Brain pericyte (primary cell): ENCODE results near the gene DNAH10.

Experiments used
- DNase-seq: peaks from one replicate; pipeline ENCODE4 v3.0.0-alpha.2; 2012; ENCODE audit warnings: low read depth, low spot score

DNAH10 gene, protein sequence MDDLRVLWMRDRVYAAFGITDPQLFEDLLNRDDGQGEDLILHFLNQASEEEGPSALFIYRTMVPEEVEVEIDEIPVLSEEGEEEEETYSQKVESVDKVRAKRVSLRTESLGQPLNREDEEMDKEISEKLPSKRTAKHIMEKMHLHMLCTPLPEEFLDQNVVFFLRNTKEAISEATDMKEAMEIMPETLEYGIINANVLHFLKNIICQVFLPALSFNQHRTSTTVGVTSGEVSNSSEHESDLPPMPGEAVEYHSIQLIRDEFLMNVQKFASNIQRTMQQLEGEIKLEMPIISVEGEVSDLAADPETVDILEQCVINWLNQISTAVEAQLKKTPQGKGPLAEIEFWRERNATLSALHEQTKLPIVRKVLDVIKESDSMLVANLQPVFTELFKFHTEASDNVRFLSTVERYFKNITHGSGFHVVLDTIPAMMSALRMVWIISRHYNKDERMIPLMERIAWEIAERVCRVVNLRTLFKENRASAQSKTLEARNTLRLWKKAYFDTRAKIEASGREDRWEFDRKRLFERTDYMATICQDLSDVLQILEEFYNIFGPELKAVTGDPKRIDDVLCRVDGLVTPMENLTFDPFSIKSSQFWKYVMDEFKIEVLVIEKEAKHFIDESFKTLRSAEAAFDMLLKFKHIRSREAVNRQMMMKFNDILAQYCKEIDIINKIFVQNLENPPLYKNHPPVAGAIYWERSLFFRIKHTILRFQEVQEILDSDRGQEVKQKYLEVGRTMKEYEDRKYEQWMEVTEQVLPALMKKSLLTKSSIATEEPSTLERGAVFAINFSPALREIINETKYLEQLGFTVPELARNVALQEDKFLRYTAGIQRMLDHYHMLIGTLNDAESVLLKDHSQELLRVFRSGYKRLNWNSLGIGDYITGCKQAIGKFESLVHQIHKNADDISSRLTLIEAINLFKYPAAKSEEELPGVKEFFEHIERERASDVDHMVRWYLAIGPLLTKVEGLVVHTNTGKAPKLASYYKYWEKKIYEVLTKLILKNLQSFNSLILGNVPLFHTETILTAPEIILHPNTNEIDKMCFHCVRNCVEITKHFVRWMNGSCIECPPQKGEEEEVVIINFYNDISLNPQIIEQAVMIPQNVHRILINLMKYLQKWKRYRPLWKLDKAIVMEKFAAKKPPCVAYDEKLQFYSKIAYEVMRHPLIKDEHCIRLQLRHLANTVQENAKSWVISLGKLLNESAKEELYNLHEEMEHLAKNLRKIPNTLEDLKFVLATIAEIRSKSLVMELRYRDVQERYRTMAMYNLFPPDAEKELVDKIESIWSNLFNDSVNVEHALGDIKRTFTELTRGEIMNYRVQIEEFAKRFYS (N-terminal part only)

DNA sequence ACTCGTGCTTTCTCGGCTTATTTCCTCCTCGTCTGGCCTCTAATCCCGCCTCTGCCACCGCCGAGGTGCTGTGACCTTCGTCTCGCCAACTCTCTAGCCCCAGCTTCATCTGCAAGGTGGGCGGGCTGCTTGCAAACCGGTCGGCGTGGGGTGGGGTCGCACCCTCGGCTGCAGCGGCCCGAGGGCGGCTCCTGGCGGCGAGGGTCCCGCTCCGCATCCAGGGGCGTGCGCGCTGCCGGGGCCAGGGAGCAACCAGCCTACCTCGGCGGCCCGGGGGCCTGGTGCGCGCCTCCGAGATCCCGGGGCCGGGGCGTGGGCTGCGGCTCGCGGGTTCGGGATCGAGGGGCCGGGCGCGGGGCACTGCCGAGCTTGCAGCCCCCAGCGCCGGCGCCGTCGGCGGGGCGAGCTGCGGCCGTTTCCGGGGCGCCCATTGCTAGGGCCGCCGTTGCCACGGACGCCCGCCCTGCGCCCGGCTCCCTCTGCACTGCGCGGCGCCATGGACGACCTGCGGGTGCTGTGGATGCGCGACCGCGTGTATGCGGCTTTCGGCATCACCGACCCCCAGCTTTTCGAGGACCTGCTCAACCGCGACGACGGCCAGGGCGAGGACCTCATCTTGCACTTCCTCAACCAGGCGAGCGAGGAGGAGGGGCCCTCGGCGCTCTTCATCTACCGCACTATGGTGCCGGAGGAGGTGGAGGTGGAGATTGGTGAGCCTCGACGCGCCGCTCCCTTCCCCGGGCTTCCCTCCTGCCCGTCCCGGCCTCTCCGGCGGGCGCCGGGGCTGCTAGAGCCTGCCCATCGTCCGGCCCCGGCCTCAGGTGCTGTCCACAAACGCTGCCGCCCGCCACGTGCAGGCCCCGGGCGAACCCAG, at the start of gene DNAH10:
Gene DNAH10 (plus strand): TSS at position 461 of the 874 bp plus-strand sequence. CDS start 36 bp downstream, at position 497.
- no peak for DNase-seq

DNA sequence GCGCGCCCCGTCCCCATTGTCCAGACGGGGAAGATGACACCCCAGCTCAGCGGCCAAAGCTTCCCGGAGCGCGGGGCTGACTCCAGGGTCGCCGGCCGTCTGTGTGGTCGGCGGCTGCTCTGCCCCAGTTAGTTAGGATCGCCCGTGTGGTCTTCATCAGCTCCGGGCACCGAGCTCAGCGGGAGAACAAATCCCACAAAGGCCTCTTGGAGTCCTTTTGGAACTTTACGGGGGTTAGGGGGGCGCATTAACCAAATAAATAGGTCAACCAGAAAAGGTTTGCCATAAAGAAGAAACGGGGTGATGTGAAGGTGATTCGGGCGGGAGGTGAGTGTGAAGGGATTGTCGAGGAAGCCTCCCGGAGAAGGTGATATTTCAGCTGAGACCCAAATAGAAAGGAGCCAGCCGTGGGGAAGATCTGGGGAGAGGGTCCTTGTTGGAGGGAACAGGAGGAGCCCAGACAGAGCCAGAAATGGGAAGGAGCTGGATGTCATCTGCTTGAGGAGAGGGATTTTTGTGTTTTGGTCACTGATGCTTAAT, 49.3 kb upstream of the DNAH10 start:
- no peak for DNase-seq

DNA sequence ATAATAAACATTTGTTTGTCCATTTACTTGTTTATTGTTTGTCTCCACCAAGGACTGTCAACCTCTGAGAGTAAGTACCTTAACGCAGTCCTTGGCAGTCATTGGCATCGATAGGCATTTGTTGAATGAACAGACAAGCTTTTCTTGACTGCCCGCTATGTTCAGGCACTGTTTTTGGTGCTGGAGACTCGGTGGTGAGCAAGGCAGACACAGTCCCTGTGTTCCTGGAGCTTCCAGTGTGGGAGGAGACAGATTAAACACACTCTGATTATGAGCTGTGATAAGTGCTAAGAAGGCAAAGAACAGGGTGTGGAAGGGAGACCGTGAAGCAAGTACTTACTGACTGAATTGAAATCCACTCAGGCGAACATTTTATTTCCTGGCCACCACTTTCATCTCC, 48.7 kb upstream of the DNAH10 start:
- no peak for DNase-seq

DNA sequence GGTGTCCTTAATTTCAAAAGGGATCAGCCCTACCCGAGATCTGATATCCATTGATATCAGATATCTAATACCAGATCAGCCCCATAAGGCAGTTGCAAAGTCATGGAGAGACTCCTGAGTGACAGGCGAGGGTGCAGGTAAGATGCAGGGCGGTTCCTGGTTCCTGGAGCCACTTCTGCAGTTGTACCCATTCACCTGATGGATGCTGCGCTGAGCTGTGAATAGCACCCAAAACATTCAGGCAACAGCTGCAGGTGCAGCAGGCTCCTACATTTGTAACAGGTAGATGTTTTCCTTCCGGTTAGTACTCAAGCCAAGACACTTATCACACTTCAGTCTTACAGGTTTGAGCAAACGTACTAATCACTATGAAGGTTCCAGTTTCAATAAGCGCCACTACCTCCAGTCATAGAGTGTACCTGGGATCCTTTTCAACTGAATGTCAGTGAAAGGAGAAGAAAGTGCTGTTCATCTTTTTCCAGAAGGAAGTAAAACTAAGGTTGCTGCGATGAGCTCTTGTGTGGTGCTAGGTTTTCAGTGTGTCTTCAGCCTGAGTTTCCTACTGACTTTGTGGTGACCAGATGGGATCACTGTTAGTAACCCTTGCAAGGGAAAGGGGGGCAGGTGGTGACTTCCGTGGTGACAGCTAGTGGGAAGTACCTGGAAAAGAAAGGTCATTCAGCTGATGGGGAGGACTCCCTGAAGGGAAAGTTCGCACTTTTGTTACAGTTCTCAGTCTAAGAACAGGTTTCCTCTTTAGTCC, 48.1 kb upstream of the DNAH10 start:
- DNase-seq = no peak

DNA sequence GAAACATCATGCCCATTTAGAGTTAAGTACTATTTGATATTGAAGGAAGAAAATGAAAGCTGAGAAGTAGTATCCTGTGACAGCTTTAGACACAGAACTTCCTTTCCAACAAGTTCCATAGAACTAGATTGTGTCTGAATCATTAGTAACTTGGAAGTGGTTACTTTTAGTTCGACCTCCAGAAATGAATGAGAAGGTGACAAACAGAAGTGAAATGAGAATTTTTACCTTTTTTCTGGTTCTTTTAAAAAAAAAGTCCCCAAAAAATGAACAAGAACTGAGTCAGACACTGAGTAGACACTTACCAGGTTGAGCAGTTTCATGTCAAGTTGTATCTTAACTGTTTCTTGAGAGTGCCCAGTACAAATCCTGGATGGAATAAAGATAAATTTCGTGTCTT, 46.9 kb upstream of the DNAH10 start:
- no peak for DNase-seq

DNA sequence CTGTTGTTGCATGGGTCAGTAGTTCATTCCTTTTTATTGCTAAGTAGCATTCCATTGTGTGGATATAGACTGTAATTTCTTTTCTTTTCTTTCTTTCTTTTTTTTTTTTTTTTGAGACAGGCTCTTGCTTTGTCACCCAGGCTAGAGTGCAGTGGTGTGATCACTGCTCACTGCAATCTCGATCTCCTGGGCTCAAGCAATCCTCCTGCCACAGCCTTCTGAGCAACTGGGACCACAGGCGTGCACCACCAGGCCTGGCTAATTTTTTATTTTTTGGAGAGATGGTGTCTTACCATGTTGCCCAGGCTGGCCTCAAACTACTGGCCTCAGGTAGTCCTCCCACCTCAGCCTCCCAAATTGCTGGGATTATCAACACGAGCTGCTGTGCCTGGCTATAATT, 44.8 kb upstream of the DNAH10 start:
- no peak for DNase-seq

DNA sequence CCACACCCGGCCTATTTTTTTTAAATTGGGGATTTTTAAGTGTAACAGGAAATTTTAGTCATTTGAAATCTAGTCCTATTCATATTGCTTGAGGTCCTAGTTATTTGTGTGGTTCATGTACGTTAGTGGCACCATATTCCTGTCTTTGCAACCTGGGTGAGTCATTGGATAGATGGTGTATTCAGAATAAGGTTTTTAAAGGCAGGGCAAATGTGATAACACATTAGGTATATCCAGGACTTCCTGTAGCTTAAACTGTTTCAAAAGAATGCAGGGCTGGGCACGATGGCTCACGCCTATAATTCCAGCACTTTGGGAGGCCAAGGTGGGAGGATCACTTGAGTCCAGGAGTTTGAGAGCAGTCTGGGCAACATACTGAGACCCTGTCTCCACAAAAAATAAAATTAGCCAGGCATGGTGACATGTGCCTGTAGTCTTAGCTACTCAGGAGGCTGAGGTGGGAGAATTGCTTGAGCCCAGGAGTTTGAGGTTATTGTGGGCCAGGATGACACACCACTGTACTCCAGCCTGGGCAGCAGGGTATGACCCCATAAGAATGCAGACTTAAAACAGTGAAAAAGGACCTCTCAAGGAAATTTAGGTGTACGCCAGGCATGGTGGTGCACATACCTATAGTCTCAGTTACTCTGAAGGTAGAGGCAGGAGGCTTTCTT, 41.8 kb upstream of the DNAH10 start:
- DNase-seq = no peak

DNA sequence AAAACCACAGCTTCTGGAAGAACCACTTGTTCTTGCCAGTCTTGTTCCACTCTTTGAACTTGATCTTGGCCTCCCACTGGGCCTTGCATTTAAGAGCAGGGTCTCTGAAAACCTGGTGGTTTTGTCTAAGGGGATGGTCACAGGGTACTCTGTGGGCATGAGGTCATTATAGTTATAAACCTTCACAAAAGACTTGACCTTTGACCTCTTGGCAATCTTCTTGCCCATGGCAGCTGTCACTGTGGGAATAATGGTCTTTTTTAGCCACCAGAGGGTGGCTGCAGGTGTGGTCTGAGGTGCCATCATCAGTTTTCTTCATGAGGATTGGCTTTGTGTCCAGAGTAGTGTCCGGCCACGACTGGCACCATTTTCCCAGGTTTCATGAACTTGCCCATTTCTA, 40.9 kb upstream of the DNAH10 start:
- no peak for DNase-seq

DNA sequence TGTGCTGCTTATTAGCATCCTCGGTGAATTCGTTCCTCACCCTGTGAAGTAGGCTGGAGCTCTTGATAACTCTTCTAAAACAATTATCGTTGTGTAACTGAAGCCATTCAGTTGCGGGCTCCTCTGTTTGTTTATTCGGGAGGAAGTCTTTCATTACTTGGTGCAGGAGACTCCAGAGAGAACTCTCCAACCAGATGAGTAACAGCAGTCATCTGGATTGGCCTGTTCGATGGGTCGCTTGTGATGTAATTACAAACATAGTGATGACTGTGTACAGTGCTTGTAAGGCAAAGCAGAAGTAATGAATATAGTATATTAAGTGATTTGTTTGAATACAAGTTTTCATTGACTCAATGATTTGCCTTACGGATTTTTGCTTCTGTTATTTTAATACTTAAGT, 39.1 kb upstream of the DNAH10 start:
- no peak for DNase-seq

DNA sequence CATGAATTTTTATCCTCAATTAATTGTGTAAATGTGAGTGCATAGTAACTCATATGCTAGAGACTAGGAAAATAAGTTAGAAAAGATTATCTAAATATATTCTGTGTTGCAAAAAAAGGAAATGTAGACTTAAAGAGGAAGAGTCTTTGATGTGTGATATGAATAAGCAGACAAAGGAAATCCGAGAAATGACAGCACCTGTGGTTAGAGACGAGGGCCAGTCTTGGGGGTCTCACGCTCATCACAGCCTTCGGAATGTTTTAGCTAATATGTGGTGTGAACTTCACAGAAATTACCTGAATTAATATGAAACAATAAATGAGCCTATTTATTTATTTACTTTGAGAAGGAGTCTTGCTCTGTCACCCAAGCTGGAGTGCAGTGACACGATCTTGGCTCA, 38.3 kb upstream of the DNAH10 start:
- DNase-seq = no peak

DNA sequence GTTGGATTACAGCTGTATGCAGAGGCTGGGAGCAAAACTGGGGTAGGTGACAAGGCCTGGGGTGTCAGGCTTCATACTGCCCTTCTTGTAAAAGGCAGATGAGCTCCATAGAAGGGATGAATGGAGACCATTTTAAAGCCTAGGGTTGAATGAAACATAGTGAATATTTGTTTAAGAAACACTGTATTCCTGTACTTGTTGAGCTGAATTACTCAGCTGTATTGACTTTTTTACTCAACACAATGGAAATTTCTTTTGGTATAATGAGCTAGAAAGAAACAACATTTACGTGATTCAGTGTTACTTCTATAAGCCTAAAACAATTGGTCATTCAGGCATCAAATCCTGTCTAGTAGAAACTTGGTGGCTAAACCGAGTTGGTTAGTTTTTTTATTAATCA, 35.9 kb upstream of the DNAH10 start:
- DNase-seq = no peak

DNA sequence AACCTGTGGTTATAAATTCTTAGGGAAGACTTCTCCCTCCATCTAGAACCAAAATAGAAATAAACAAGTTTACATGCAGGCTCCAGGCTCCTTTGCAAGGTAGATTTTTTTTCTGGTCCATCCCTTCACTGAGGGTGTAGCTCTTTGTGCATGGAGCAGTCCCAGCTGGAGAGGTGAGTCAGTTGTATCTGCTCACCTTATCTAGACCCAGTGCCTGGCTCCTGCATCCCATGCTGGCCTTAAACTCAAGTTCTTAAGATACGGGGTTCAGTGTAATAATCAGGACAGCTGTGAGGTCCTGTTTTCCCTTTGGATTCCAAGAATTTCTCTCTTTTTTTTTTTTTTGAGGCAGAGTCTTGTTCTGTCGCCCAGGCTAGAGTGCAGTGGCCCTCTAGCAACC, 35.1 kb upstream of the DNAH10 start:
- no peak for DNase-seq

DNA sequence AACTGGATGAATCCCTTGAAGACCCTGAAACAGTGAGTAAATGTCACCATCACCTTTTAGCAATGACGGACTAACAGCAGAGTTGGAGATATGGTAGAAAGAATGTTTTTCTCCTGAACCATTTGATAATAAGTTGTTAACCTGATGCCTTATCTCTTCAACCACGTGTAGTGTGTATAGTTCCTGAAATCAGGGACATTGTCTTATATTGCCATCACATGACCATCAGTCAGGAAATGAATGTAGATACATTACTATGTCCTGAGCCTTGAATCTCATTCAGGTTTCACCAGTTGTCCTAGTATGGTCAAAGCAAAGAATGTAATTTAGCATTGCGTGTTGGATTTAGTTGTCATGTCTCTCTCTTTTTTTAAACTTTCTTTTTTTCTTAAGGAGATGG, 34.2 kb upstream of the DNAH10 start:
- DNase-seq = no peak

DNA sequence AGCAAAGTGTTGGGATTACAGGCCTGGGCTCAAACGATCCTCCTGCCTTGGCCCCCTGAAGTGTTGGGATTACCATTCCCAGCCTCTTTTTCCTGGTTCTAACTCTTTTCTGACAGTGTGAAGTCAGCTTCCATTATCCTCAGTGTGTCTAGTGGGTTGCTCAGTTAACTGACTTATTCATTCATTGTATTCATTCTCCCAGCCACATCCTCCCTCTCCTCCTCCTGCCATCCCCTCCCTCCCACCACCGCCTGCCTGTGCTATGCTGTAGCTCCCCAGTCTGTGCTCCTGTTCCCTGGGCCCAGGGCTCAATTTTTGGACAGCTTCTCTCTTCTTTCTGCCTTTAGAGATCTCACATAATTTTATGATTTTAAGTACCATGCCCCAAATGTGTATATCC, 30.5 kb upstream of the DNAH10 start:
- no peak for DNase-seq

DNA sequence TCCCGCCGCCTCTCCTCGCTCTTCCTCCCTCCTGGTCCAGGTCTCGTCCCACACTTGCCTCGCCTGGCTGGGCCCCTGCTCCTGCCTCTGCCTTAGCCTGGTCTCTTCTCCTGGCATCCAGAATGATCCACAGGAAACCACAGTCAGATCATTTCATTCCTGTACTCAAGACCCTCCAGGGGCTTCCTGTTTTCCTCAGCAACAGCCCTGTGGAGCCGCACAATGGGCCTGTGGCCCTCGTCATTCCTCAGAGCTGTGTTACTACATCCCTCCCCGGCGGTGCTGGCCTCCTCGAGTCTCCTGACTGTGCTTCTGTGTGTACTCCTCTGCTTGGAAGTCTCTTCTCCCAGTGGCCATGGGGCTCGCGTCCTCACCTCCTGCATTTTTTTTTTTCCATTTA, 29.9 kb upstream of the DNAH10 start:
- DNase-seq = no peak

DNA sequence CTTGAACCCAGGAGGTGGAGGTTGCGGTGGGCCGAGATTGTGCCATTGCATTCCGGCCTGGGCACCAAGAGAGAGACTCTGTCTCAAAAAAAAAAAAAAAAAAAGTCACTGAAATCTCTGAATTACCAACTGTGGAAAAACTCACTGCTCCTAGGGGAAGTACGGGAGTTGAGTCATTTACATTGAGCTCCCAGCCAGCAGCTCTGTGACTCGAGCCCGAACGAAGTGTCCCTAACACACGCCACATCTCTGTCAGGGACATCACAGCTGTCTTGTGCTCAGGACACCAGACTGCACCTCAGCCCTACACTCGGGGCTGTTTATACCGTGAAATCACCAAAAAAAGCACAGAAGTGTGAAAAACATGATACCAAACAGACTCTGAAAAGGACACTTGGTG, 28.9 kb upstream of the DNAH10 start:
- DNase-seq = no peak

DNA sequence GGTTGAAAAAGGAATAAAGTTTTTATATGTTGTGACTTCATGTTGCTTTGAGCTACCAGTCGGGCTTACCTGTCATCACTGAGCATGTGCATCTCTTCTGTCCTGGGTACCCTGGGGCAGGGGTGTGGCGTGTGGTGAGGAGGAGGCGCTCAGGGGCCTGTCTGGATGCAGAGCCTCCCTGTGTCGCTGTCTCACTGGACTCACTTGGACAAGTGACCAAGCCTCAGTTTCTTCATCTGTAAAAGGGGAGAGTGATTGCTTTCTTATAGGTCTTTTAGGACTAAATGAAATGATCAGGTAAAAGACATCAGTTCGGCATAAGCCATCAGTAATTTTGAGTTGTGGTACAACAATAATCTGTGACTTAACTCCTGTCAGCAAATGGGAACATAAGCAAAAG, 27.8 kb upstream of the DNAH10 start:
- DNase-seq = no peak

DNA sequence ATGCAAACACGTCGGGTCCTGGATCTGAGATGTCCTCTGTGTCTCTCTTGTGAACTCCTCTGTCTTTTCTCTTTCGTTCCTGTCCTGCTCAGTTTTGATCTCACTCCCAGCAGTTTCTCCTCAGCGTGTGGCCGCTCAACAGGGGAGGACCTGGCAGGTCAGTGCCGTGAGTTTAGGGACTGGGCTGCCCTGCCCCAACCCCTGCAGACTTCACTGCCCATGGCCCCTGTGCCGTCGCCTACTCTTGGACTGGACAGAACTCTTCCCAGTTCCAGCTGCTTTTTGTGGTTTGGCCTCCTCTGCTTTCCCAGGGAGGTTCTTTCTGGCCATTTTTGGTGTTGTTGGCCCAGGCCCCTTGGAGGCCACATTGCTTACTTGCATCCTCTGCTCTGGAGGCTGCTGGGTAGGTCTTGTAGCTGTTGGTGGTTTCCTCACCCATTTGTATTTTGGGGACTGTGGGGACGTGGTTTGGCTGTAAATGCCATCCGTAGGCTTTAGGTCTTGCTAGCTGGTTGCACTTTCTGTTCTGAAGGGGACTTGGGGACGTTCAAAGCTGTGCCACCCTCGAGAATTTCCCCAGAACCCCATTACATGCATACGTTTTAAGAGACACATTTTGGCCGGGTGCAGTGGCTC, 20.0 kb upstream of the DNAH10 start:
- DNase-seq = no peak

DNA sequence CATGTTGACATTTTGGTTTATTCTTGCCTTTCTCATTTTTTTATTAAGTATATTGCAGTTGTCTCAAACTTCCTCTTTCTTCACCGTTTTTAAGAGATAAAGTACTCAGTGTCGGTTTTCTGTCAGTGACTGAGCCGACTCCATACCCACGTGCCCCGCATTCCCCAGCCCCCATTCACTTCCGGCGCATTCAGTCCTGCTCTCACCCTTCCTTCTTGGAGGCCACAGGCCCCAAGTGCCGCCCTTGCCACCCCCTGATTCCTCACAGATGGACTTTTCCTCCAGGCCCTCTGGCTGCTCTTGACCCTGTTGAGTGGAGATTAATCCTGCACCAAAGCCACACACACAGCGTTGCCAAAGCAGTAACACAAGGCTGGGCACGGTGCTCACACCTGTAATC, 19.1 kb upstream of the DNAH10 start:
- DNase-seq = no peak
